T-helper 1 cell treated with Interleukin-12 subunit alpha and Interleukin-12 subunit beta and Interleukin-4 antibody, amounts not matched to agents 30 μg/mL and 1 μg/mL, for 36 hours (primary cell): ENCODE measurements around the gene KIF26B.

Source experiments
- H3K27ac Mint-ChIP-seq: one replicate; pipeline ENCODE4 v1.8.0; 2021; ENCODE audit warnings: mild to moderate bottlenecking, mixed read lengths
- H3K27me3 Mint-ChIP-seq: one replicate; pipeline ENCODE4 v1.8.0; 2021; ENCODE audit warnings: low read depth, mixed read lengths
- H3K36me3 Mint-ChIP-seq: one replicate; pipeline ENCODE4 v1.8.0; 2021; ENCODE audit warnings: low read depth, mixed read lengths
- H3K4me1 Mint-ChIP-seq: one replicate; pipeline ENCODE4 v1.8.0; 2021; ENCODE audit warnings: low read depth, mixed read lengths
- H3K4me3 Mint-ChIP-seq: one replicate; pipeline ENCODE4 v1.8.0; 2021; ENCODE audit warnings: mild to moderate bottlenecking, moderate library complexity, mixed read lengths
- H3K9me3 Mint-ChIP-seq: one replicate; pipeline ENCODE4 v1.8.0; 2021; ENCODE audit warnings: mixed read lengths

The KIF26B gene

GRCh38 chr1:245370905-245371581, 216.3 kb downstream of the KIF26B start:
- H3K4me1 Mint-ChIP-seq, result no peaks in the 10 kb centered on the region
- H3K36me3 Mint-ChIP-seq, result no peaks in the 10 kb centered on the region
- H3K27ac Mint-ChIP-seq, result no peak overlapping the region
- H3K9me3 Mint-ChIP-seq, result no peaks in the 10 kb centered on the region
- peaks cover 3% of the 10 kb centered on the region for H3K27me3 Mint-ChIP-seq
- H3K4me3 Mint-ChIP-seq, result no peak overlapping the region

GRCh38 chr1:245373131-245373530, 218.3 kb downstream of the KIF26B start:
- H3K4me1 Mint-ChIP-seq, result peaks cover 10% of the 10 kb centered on the region
- no peak overlapping the region for H3K27ac Mint-ChIP-seq
- H3K27me3 Mint-ChIP-seq, result peaks cover 15% of the 10 kb centered on the region
- no peak overlapping the region for H3K4me3 Mint-ChIP-seq
- no peaks in the 10 kb centered on the region for H3K36me3 Mint-ChIP-seq
- H3K9me3 Mint-ChIP-seq, result no peaks in the 10 kb centered on the region

GRCh38 chr1:245375789-245376460, 221.1 kb downstream of the KIF26B start:
- Mint-ChIP-seq H3K4me1 (peaks cover 16% of the 10 kb centered on the region), H3K27me3 (peaks cover 15% of the 10 kb centered on the region), H3K27ac (no peak overlapping the region), H3K4me3 (no peak overlapping the region), H3K9me3 (no peaks in the 10 kb centered on the region), H3K36me3 (no peaks in the 10 kb centered on the region)

GRCh38 chr1:245377854-245378253, 223.1 kb downstream of the KIF26B start:
- H3K27me3 Mint-ChIP-seq, result peaks cover 19% of the 10 kb centered on the region
- peaks cover 16% of the 10 kb centered on the region for H3K4me1 Mint-ChIP-seq
- H3K36me3 Mint-ChIP-seq, result no peaks in the 10 kb centered on the region
- no peak overlapping the region for H3K4me3 Mint-ChIP-seq
- no peak overlapping the region for H3K27ac Mint-ChIP-seq
- H3K9me3 Mint-ChIP-seq, result no peaks in the 10 kb centered on the region

GRCh38 chr1:245378311-245378722, 223.5 kb downstream of the KIF26B start:
- H3K4me3 Mint-ChIP-seq, result no peak overlapping the region
- H3K4me1 Mint-ChIP-seq, result peaks cover 16% of the 10 kb centered on the region
- H3K36me3 Mint-ChIP-seq, result no peaks in the 10 kb centered on the region
- no peak overlapping the region for H3K27ac Mint-ChIP-seq
- H3K9me3 Mint-ChIP-seq, result no peaks in the 10 kb centered on the region
- H3K27me3 Mint-ChIP-seq, result peaks cover 19% of the 10 kb centered on the region

- Mint-ChIP-seq H3K27me3 (peaks cover 19% of the 10 kb centered on the region), H3K4me3 (no peak overlapping the region), H3K9me3 (no peaks in the 10 kb centered on the region), H3K27ac (no peak overlapping the region), H3K36me3 (no peaks in the 10 kb centered on the region), H3K4me1 (peaks cover 16% of the 10 kb centered on the region)
These were observed 224.0 kb downstream of the KIF26B start for GRCh38 chr1:245378745-245379144.

- Mint-ChIP-seq H3K27me3 (peaks cover 24% of the 10 kb centered on the region), H3K27ac (no peak overlapping the region), H3K4me3 (no peak overlapping the region), H3K36me3 (no peaks in the 10 kb centered on the region), H3K9me3 (no peaks in the 10 kb centered on the region), H3K4me1 (peaks cover 16% of the 10 kb centered on the region)
These were observed 226.2 kb downstream of the KIF26B start for GRCh38 chr1:245380790-245381535.

GRCh38 chr1:245382981-245383380, 228.2 kb downstream of the KIF26B start:
- Mint-ChIP-seq H3K4me3 (no peak overlapping the region), H3K27ac (no peak overlapping the region), H3K36me3 (no peaks in the 10 kb centered on the region), H3K27me3 (peaks cover 12% of the 10 kb centered on the region), H3K4me1 (peaks cover 8% of the 10 kb centered on the region), H3K9me3 (no peaks in the 10 kb centered on the region)

- H3K4me3 Mint-ChIP-seq, result no peak overlapping the region
- H3K27me3 Mint-ChIP-seq, result peaks cover 12% of the 10 kb centered on the region
- no peaks in the 10 kb centered on the region for H3K36me3 Mint-ChIP-seq
- H3K4me1 Mint-ChIP-seq, result peaks cover 1% of the 10 kb centered on the region
- no peak overlapping the region for H3K27ac Mint-ChIP-seq
- no peaks in the 10 kb centered on the region for H3K9me3 Mint-ChIP-seq
These were observed 228.9 kb downstream of the KIF26B start for GRCh38 chr1:245383396-245384330.

- Mint-ChIP-seq H3K4me3 (no peak overlapping the region), H3K4me1 (no peaks in the 10 kb centered on the region), H3K27ac (no peak overlapping the region), H3K27me3 (peaks cover 10% of the 10 kb centered on the region), H3K9me3 (no peaks in the 10 kb centered on the region), H3K36me3 (no peaks in the 10 kb centered on the region)
These were observed 231.6 kb downstream of the KIF26B start for GRCh38 chr1:245386297-245386971.

GRCh38 chr1:245388687-245389086, 233.9 kb downstream of the KIF26B start:
- Mint-ChIP-seq H3K9me3 (no peaks in the 10 kb centered on the region), H3K27me3 (peaks cover 8% of the 10 kb centered on the region), H3K36me3 (no peaks in the 10 kb centered on the region), H3K27ac (no peak overlapping the region), H3K4me3 (no peak overlapping the region), H3K4me1 (no peaks in the 10 kb centered on the region)

- Mint-ChIP-seq H3K4me3 (no peak overlapping the region), H3K27me3 (peaks cover 6% of the 10 kb centered on the region), H3K9me3 (no peaks in the 10 kb centered on the region), H3K36me3 (no peaks in the 10 kb centered on the region), H3K4me1 (no peaks in the 10 kb centered on the region), H3K27ac (no peak overlapping the region)
These were observed 235.1 kb downstream of the KIF26B start for GRCh38 chr1:245389873-245390272.

GRCh38 chr1:245390975-245391374, 236.2 kb downstream of the KIF26B start:
- H3K9me3 Mint-ChIP-seq, result no peaks in the 10 kb centered on the region
- H3K36me3 Mint-ChIP-seq, result no peaks in the 10 kb centered on the region
- H3K27me3 Mint-ChIP-seq, result no peaks in the 10 kb centered on the region
- H3K4me1 Mint-ChIP-seq, result no peaks in the 10 kb centered on the region
- no peak overlapping the region for H3K27ac Mint-ChIP-seq
- H3K4me3 Mint-ChIP-seq, result no peak overlapping the region

GRCh38 chr1:245393694-245394093, 238.9 kb downstream of the KIF26B start:
- Mint-ChIP-seq H3K27me3 (no peaks in the 10 kb centered on the region), H3K36me3 (no peaks in the 10 kb centered on the region), H3K27ac (no peak overlapping the region), H3K9me3 (no peaks in the 10 kb centered on the region), H3K4me1 (no peaks in the 10 kb centered on the region), H3K4me3 (no peak overlapping the region)
